Vagina (tissue), 2 donors: ENCODE measurements around the gene WRAP53. TPM values are rescaled to one million over a fixed set of nuclear protein-coding genes. Genes with fewer than 3 reads are reported as not detected.

Experiments
- DNase-seq, 2 donors: peaks; one replicate each; pipeline ENCODE4 v3.0.0-alpha.2; 2017; ENCODE audit errors: extremely low spot score in 2 of 2
- H3K27ac ChIP-seq: fragments of 200-600 bp; sonication (generic); one replicate; pipeline ENCODE4 v1.5.1; 2019
- H3K27me3 ChIP-seq: fragments of 200-600 bp; sonication (generic); one replicate; pipeline ENCODE4 v1.5.1; 2019
- H3K36me3 ChIP-seq, 2 donors: fragments of 200-600 bp; sonication (generic); one replicate each; pipeline ENCODE4 v1.5.1; 2017 to 2019
- H3K4me1 ChIP-seq: fragments of 200-600 bp; sonication (generic); one replicate; pipeline ENCODE4 v1.5.1; 2019
- H3K4me3 ChIP-seq, 2 donors: fragments of 200-600 bp; sonication (generic); 1 replicate in 1 of 2; 2 replicates in 1 of 2; pipeline ENCODE4 v1.5.1; 2016 to 2019
- H3K9me3 ChIP-seq: fragments of 200-600 bp; sonication (generic); one replicate; pipeline ENCODE4 v1.5.1; 2019
- CTCF ChIP-seq, 3 experiments: fragments of 450-650 bp in 2 of 3; fragments of 200-600 bp in 1 of 3; sonication (generic) in 1 of 3; IDR thresholded peaks; one replicate each; pipeline ENCODE4 v1.5.1; 2017 to 2019; ENCODE audit warnings: antibody characterized with exemption in 3 of 3, mild to moderate bottlenecking in 2 of 3, moderate library complexity in 2 of 3
- POLR2A ChIP-seq, 2 donors: fragments of 450-650 bp; IDR thresholded peaks; one replicate each; pipeline ENCODE4 v1.6.1; 2017; ENCODE audit warnings: antibody characterized with exemption in 2 of 2, mild to moderate bottlenecking in 2 of 2, moderate library complexity in 2 of 2
- POLR2AphosphoS5 ChIP-seq, 2 donors: sonication (generic); formaldehyde crosslinking; IDR thresholded peaks; one replicate each; pipeline ENCODE4 v1.9.0; 2017; ENCODE audit warnings: antibody characterized with exemption in 2 of 2, mild to moderate bottlenecking in 2 of 2, low read depth in 1 of 2; ENCODE audit not compliant: insufficient read depth in 1 of 2
- intact Hi-C: fragments of 100-400 bp; cut with DNase I; formaldehyde crosslinking; loops from one replicate; pipeline ENCODE4 v1.15.1; 2023
- total RNA-seq: library from RNA; depleted of rRNA; stranded (reverse); fragments of >200 nt; gene quantifications from one replicate; pipeline ENCODE4 v1.2.3, GENCODE V29; 2016

The WRAP53 gene
- total RNA-seq, 1 donor from 2014 or later, result 7.6 TPM

- H3K27ac ChIP-seq, result no peak overlapping the region
- intact Hi-C loops, result no loop called here
- H3K27me3 ChIP-seq, result no peaks in the 10 kb centered on the region
- H3K36me3 ChIP-seq, result no peaks in the 10 kb centered on the region
- TF ChIP-seq POLR2A (IDR thresholded peaks at IDR 0.05) (no peak), POLR2AphosphoS5 (IDR thresholded peaks at IDR 0.05; ENCODE audit: insufficient read depth in 1 of 2, low read depth in 1 of 2) (no peak), CTCF (IDR thresholded peaks at IDR 0.05) (no peak)
- no peak overlapping the region for H3K4me3 ChIP-seq
- no peaks in the 10 kb centered on the region for H3K9me3 ChIP-seq
- no peak for DNase-seq
- H3K4me1 ChIP-seq, result peaks cover 13% of the 10 kb centered on the region
Measured at GRCh38 chr17:7712111-7712771, 24.0 kb downstream of the WRAP53 start.

GRCh38 chr17:7713782-7714181, 25.5 kb downstream of the WRAP53 start:
- no peak for DNase-seq
- no peak overlapping the region for H3K4me3 ChIP-seq
- H3K4me1 ChIP-seq, result peaks cover 24% of the 10 kb centered on the region
- H3K27ac ChIP-seq, result no peak overlapping the region
- intact Hi-C loops, result no loop called here
- H3K27me3 ChIP-seq, result no peaks in the 10 kb centered on the region
- H3K9me3 ChIP-seq, result no peaks in the 10 kb centered on the region
- TF ChIP-seq CTCF (IDR thresholded peaks at IDR 0.05) (no peak), POLR2A (IDR thresholded peaks at IDR 0.05) (no peak), POLR2AphosphoS5 (IDR thresholded peaks at IDR 0.05; ENCODE audit: insufficient read depth in 1 of 2, low read depth in 1 of 2) (no peak)
- H3K36me3 ChIP-seq, result no peaks in the 10 kb centered on the region

- intact Hi-C loops, result no loop called here
- no peak for TF ChIP-seq POLR2A (IDR thresholded peaks at IDR 0.05)
- no peak for TF ChIP-seq CTCF (IDR thresholded peaks at IDR 0.05)
- no peak for TF ChIP-seq POLR2AphosphoS5 (IDR thresholded peaks at IDR 0.05; ENCODE audit: insufficient read depth in 1 of 2, low read depth in 1 of 2)
- H3K36me3 ChIP-seq, result no peaks in the 10 kb centered on the region
- no peak for DNase-seq
- no peaks in the 10 kb centered on the region for H3K27me3 ChIP-seq
- no peak overlapping the region for H3K27ac ChIP-seq
- H3K9me3 ChIP-seq, result no peaks in the 10 kb centered on the region
- no peak overlapping the region for H3K4me3 ChIP-seq
- H3K4me1 ChIP-seq, result peaks cover 24% of the 10 kb centered on the region
Measured at GRCh38 chr17:7714721-7715594, 26.7 kb downstream of the WRAP53 start.

- no peak for DNase-seq
- no peak for TF ChIP-seq POLR2AphosphoS5 (IDR thresholded peaks at IDR 0.05; ENCODE audit: insufficient read depth in 1 of 2, low read depth in 1 of 2)
- no peak for TF ChIP-seq POLR2A (IDR thresholded peaks at IDR 0.05)
- TF ChIP-seq CTCF (IDR thresholded peaks at IDR 0.05), result no peak
- Histone ChIP-seq H3K27me3 (no peaks in the 10 kb centered on the region), H3K4me3 (peak overlapping the region; percentile 57 to 72), H3K27ac (peak overlapping the region; percentile 74), H3K9me3 (no peaks in the 10 kb centered on the region), H3K4me1 (peaks cover 24% of the 10 kb centered on the region), H3K36me3 (no peaks in the 10 kb centered on the region)
- intact Hi-C loops, result no loop called here
Measured at GRCh38 chr17:7715936-7716886, 27.9 kb downstream of the WRAP53 start.
